ENCODE measurements around the gene LY6G6D. TPM values are rescaled to one million over a fixed set of nuclear protein-coding genes. Genes with fewer than 3 reads are reported as not detected.

LY6G6D gene
- polyA plus RNA-seq, 2 donors, result 0.67 to 1.3 TPM

DNA sequence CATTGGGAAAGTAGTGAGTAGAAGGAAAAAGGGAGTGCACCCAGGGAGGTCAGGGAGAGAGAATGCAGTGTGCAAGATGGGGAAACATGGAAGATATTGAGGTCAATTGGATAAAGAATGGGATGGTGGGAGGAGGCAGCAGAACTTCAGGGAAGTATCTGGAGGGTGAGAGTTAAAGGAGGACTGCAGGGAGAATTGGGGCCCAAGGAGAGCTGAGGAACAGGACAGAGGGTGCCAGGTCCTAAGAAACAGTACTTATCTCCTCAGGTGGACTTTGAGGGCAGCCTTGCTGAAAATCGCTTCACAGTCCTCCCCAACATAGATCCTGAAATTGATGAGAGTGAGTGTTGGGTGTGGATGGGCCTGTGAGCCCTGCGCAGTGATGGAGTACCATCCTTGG lies 43.1 kb downstream of the LY6G6D start:
- no peak overlapping the region for H3K4me3 ChIP-seq (ENCODE audit: low read depth in 1 of 2, low read length in 2 of 2)
- no peaks in the 10 kb centered on the region for H3K36me3 ChIP-seq (ENCODE audit: control insufficient read depth in 2 of 2, insufficient read depth in 2 of 2, low read length in 1 of 2)
- no peaks in the 10 kb centered on the region for H3K9me3 ChIP-seq (ENCODE audit: control insufficient read depth in 2 of 2, insufficient read depth in 1 of 2, low read depth in 1 of 2, low read length in 1 of 2)
- H3K27me3 ChIP-seq (ENCODE audit: control insufficient read depth in 1 of 2, insufficient read depth in 2 of 2, low read length in 2 of 2), result no peaks in the 10 kb centered on the region
- H3K27ac ChIP-seq (ENCODE audit: low read depth in 2 of 2, low read length in 1 of 2), result no peak overlapping the region
- H3K4me1 ChIP-seq (ENCODE audit: control insufficient read depth in 2 of 2, insufficient read depth in 2 of 2, low read length in 1 of 2), result no peaks in the 10 kb centered on the region
- WGBS, 2 donors, result 93 to 97% methylated on average over 2 of the region's 2 CpGs

DNA sequence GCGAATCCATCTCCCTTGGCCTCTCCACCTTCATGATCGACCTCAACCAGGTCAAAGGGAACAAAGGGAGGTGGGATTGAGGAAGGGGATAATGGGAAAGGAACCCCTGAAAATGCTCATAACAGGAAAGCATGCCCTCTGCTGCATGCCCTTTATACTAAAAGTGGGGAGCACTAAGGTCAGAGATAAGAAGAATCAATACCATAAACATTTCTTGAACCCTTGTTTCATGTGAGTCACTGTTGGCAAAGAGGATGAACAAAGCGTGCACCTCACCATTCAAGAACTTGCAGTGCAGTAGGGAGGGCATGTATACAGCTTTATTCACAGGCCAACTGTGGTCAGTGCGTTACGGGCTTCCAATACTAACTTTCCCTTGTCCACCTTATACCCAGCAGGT lies 45.6 kb downstream of the LY6G6D start:
- Histone ChIP-seq H3K9me3 (ENCODE audit: control insufficient read depth in 2 of 2, insufficient read depth in 1 of 2, low read depth in 1 of 2, low read length in 1 of 2) (no peaks in the 10 kb centered on the region), H3K27me3 (ENCODE audit: control insufficient read depth in 1 of 2, insufficient read depth in 2 of 2, low read length in 2 of 2) (no peaks in the 10 kb centered on the region), H3K36me3 (ENCODE audit: control insufficient read depth in 2 of 2, insufficient read depth in 2 of 2, low read length in 1 of 2) (no peaks in the 10 kb centered on the region), H3K27ac (ENCODE audit: low read depth in 2 of 2, low read length in 1 of 2) (no peak overlapping the region), H3K4me3 (ENCODE audit: low read depth in 1 of 2, low read length in 2 of 2) (no peak overlapping the region), H3K4me1 (ENCODE audit: control insufficient read depth in 2 of 2, insufficient read depth in 2 of 2, low read length in 1 of 2) (no peaks in the 10 kb centered on the region)
- WGBS, 2 donors, result 81 to 96% methylated on average over 5 of the region's 5 CpGs

DNA sequence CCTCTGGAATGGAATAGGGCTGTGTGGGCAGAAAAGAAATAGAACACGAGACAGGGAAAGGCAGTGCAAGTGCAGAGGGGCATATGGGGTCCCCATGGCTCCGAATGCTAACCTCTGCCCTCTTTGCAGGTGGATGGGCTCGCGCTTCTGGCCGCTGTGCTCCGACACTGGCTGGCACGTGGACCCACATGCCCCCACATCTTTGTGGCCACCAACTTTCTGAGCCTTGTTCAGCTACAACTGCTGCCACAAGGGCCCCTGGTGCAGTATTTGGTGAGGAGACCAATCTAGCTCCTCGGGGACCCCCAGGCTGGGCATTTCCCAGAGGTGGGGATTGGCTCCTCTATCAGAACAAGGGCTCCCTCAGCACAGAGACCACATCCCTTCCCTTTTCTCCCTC lies 46.2 kb downstream of the LY6G6D start:
- H3K36me3 ChIP-seq (ENCODE audit: control insufficient read depth in 2 of 2, insufficient read depth in 2 of 2, low read length in 1 of 2), result no peaks in the 10 kb centered on the region
- no peaks in the 10 kb centered on the region for H3K9me3 ChIP-seq (ENCODE audit: control insufficient read depth in 2 of 2, insufficient read depth in 1 of 2, low read depth in 1 of 2, low read length in 1 of 2)
- 95 to 98% methylated on average over 8 of the region's 8 CpGs for WGBS, 2 donors
- no peak overlapping the region for H3K27ac ChIP-seq (ENCODE audit: low read depth in 2 of 2, low read length in 1 of 2)
- peaks cover 0 to 2% of the 10 kb centered on the region in 2 donors for H3K4me1 ChIP-seq (ENCODE audit: control insufficient read depth in 2 of 2, insufficient read depth in 2 of 2, low read length in 1 of 2)
- H3K27me3 ChIP-seq (ENCODE audit: control insufficient read depth in 1 of 2, insufficient read depth in 2 of 2, low read length in 2 of 2), result no peaks in the 10 kb centered on the region
- H3K4me3 ChIP-seq (ENCODE audit: low read depth in 1 of 2, low read length in 2 of 2), result no peak overlapping the region

DNA sequence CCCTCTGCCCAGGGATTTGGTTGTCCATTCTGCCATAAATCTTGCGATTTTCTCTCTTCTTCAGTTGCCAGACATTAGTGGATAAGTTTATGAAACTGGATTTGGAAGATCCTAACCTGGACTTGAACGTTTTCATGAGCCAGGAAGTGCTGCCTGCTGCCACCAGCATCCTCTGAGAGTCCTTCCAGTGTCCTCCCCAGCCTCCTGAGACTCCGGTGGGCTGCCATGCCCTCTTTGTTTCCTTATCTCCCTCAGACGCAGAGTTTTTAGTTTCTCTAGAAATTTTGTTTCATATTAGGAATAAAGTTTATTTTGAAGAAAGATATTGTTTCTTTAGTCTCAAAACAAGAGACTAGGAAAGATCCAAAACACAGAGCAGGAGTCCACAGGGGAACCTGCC lies 47.2 kb downstream of the LY6G6D start, which contains the start of gene SAPCD1:
Gene SAPCD1 (plus strand): TSS at position 301 of the 400 bp plus-strand sequence. CDS start 399 bp downstream, outside the sequence.
- H3K9me3 ChIP-seq (ENCODE audit: control insufficient read depth in 2 of 2, insufficient read depth in 1 of 2, low read depth in 1 of 2, low read length in 1 of 2), result no peaks in the 10 kb centered on the region
- WGBS, 2 donors, result 72 to 79% methylated on average over 4 of the region's 4 CpGs
- H3K36me3 ChIP-seq (ENCODE audit: control insufficient read depth in 2 of 2, insufficient read depth in 2 of 2, low read length in 1 of 2), result no peaks in the 10 kb centered on the region
- H3K4me3 ChIP-seq (ENCODE audit: low read depth in 1 of 2, low read length in 2 of 2), result no peak within 1 kb of the TSS
- H3K27ac ChIP-seq (ENCODE audit: low read depth in 2 of 2, low read length in 1 of 2), result no peak within 1 kb of the TSS
- no peaks in the 10 kb centered on the region for H3K27me3 ChIP-seq (ENCODE audit: control insufficient read depth in 1 of 2, insufficient read depth in 2 of 2, low read length in 2 of 2)
- H3K4me1 ChIP-seq (ENCODE audit: control insufficient read depth in 2 of 2, insufficient read depth in 2 of 2, low read length in 1 of 2), result peaks cover 0 to 3% of the 10 kb centered on the region in 2 donors

DNA sequence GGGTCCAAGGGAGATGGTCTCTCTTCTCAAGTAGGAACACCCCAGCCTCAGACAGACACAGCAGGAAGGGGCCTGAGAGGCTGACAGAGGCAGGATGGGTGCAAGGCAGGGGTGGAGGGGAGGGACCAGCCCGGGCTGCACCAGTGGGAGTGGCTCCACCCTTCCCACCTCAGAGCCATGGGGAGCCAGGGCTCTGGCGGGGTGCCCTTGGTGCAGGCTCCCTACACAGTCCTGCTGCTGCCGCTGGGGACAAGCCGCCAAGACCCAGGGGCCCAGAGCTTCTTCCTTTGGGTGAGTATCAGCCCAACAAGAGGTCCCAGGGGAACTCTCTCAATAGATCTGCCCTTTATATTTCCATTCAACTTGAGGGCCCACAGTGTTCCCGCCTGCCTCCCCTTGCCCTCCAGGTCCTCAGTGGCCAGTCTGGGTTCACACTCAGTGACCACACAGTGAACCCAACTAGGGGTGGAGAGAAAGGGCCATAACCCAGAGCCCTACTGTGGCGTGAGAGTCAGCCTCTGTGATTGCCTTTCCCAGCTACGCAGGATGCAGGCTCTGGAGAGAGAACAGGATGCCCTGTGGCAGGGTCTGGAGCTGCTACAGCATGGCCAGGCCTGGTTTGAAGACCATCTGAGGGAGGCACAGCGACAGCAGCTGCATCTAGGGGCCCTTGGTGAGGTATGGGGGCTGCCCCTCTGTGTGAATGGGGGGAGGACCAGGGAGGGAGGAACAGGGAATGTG lies 47.9 kb downstream of the LY6G6D start:
- Histone ChIP-seq H3K4me1 (ENCODE audit: control insufficient read depth in 2 of 2, insufficient read depth in 2 of 2, low read length in 1 of 2) (peaks cover 0 to 3% of the 10 kb centered on the region in 2 donors), H3K36me3 (ENCODE audit: control insufficient read depth in 2 of 2, insufficient read depth in 2 of 2, low read length in 1 of 2) (no peaks in the 10 kb centered on the region), H3K9me3 (ENCODE audit: control insufficient read depth in 2 of 2, insufficient read depth in 1 of 2, low read depth in 1 of 2, low read length in 1 of 2) (no peaks in the 10 kb centered on the region), H3K27ac (ENCODE audit: low read depth in 2 of 2, low read length in 1 of 2) (no peak overlapping the region), H3K27me3 (ENCODE audit: control insufficient read depth in 1 of 2, insufficient read depth in 2 of 2, low read length in 2 of 2) (no peaks in the 10 kb centered on the region), H3K4me3 (ENCODE audit: low read depth in 1 of 2, low read length in 2 of 2) (no peak overlapping the region)
- 75 to 82% methylated on average over 5 to 8 of the region's 8 CpGs for WGBS, 2 donors

DNA sequence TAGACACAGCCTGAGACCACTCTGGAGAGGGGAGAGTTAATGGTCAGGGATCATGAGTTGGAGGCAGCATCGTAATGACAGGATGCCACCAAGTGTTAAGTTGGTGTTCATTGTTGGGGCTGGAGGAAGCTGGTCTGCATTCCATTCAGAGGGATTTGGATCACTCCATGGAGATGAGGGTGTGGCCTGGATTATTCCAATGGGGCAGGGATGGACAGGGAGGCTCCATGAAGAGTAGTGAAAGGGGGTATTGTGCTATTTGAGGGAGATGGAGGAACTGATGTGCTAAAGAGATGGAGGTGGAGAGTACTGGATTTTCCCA lies 48.4 kb downstream of the LY6G6D start:
- H3K4me3 ChIP-seq (ENCODE audit: low read depth in 1 of 2, low read length in 2 of 2), result no peak overlapping the region
- peaks cover 0 to 3% of the 10 kb centered on the region in 2 donors for H3K4me1 ChIP-seq (ENCODE audit: control insufficient read depth in 2 of 2, insufficient read depth in 2 of 2, low read length in 1 of 2)
- no peaks in the 10 kb centered on the region for H3K36me3 ChIP-seq (ENCODE audit: control insufficient read depth in 2 of 2, insufficient read depth in 2 of 2, low read length in 1 of 2)
- WGBS, 2 donors, result 20 to 30% methylated on average over 1 of the region's 1 CpG
- no peak overlapping the region for H3K27ac ChIP-seq (ENCODE audit: low read depth in 2 of 2, low read length in 1 of 2)
- no peaks in the 10 kb centered on the region for H3K9me3 ChIP-seq (ENCODE audit: control insufficient read depth in 2 of 2, insufficient read depth in 1 of 2, low read depth in 1 of 2, low read length in 1 of 2)
- no peaks in the 10 kb centered on the region for H3K27me3 ChIP-seq (ENCODE audit: control insufficient read depth in 1 of 2, insufficient read depth in 2 of 2, low read length in 2 of 2)

DNA sequence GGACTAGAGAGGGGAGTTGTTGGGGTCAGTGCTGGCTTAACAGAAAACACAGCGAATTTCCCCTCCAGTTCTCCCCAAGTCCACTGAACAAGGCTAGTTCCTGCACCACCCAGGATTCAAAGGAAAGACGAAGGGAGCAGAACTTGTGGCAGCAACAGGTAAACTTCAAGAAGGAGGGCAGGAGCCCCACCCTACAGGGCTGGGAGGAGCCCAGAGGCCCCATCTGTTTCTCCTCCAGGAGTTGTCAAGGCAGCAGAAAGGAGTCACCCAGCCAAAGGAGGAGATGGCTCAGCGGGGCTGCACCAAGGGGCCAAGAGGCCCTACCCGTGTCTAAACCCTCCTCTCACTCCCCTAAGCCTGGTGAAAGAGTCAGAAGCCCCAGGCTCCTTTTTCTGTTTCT lies 49.0 kb downstream of the LY6G6D start:
- H3K9me3 ChIP-seq (ENCODE audit: control insufficient read depth in 2 of 2, insufficient read depth in 1 of 2, low read depth in 1 of 2, low read length in 1 of 2), result no peaks in the 10 kb centered on the region
- H3K4me3 ChIP-seq (ENCODE audit: low read depth in 1 of 2, low read length in 2 of 2), result no peak overlapping the region
- peaks cover 0 to 3% of the 10 kb centered on the region in 2 donors for H3K4me1 ChIP-seq (ENCODE audit: control insufficient read depth in 2 of 2, insufficient read depth in 2 of 2, low read length in 1 of 2)
- WGBS, 2 donors, result 66 to 73% methylated on average over 4 of the region's 4 CpGs
- no peaks in the 10 kb centered on the region for H3K27me3 ChIP-seq (ENCODE audit: control insufficient read depth in 1 of 2, insufficient read depth in 2 of 2, low read length in 2 of 2)
- H3K27ac ChIP-seq (ENCODE audit: low read depth in 2 of 2, low read length in 1 of 2), result no peak overlapping the region
- no peaks in the 10 kb centered on the region for H3K36me3 ChIP-seq (ENCODE audit: control insufficient read depth in 2 of 2, insufficient read depth in 2 of 2, low read length in 1 of 2)

DNA sequence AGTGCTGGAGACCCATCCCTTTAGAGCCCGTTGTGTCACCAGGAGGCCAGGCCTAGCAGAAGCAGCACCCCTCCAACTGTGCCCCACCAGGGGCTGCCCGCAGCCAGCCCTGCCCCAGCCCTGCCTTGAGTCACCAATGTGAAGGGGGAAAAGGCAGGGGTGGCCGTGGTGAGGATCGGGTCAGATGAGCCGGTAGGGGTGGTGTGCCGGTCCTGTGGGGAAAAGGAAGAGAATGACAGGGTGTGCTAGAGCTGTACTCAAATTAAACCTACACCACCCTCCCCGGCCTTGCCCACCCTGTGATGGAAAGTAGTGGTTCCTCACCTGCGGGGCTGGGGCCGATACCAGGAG lies 50.4 kb downstream of the LY6G6D start:
- Histone ChIP-seq H3K36me3 (ENCODE audit: control insufficient read depth in 2 of 2, insufficient read depth in 2 of 2, low read length in 1 of 2) (no peaks in the 10 kb centered on the region), H3K27me3 (ENCODE audit: control insufficient read depth in 1 of 2, insufficient read depth in 2 of 2, low read length in 2 of 2) (no peaks in the 10 kb centered on the region), H3K27ac (ENCODE audit: low read depth in 2 of 2, low read length in 1 of 2) (no peak overlapping the region), H3K4me1 (ENCODE audit: control insufficient read depth in 2 of 2, insufficient read depth in 2 of 2, low read length in 1 of 2) (peaks cover 0 to 3% of the 10 kb centered on the region in 2 donors), H3K9me3 (ENCODE audit: control insufficient read depth in 2 of 2, insufficient read depth in 1 of 2, low read depth in 1 of 2, low read length in 1 of 2) (no peaks in the 10 kb centered on the region), H3K4me3 (ENCODE audit: low read depth in 1 of 2, low read length in 2 of 2) (no peak overlapping the region)
- WGBS, 2 donors, result 80 to 89% methylated on average over 9 of the region's 9 CpGs

DNA sequence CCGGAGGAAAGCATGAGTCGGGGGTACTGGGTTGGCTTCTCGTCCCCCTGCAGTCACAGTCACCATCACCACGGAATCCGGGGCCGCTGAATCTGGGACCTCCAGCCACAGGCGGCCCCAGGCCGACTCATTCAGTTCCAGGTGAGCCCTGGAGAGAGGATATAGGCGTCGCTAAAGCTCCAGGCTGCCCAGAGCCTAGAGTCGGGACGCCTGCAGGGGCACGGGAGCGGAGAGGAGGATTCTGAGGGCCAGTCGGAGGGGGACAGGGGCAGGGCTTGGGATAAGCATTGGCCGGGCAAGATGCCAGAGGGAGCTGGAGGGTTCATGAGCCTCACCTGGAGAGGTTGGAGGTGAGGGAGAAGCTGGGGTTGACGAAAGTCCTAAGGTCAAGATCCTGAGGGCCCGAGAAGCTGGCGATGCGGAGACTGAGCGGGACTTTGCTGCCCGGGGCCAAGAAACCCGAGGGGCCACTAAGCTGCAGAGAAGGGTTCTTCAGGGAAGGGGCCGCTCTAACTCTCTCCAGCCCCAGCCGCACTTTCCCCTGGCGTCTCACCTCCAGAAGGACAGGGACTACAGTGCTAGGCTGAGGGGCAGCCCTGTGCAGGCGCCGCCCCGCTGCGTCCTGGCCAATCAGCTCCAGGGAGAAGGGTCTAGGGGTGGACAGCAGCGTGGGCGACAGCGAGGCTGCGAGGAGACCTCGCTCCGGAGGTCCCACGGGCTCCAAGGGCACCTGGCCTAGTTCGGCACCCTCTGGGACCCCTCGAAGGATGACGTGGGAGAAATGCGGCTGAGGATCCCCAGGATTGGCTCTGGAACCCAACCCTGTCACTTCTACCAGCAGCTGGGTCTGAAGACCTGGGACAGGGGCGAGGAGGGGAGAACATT lies 51.0 kb downstream of the LY6G6D start:
- WGBS, 2 donors, result 49 to 62% methylated on average over 42 of the region's 42 CpGs
- H3K36me3 ChIP-seq (ENCODE audit: control insufficient read depth in 2 of 2, insufficient read depth in 2 of 2, low read length in 1 of 2), result no peaks in the 10 kb centered on the region
- H3K27ac ChIP-seq (ENCODE audit: low read depth in 2 of 2, low read length in 1 of 2), result no peak overlapping the region
- H3K4me3 ChIP-seq (ENCODE audit: low read depth in 1 of 2, low read length in 2 of 2), result no peak overlapping the region
- H3K27me3 ChIP-seq (ENCODE audit: control insufficient read depth in 1 of 2, insufficient read depth in 2 of 2, low read length in 2 of 2), result no peaks in the 10 kb centered on the region
- H3K4me1 ChIP-seq (ENCODE audit: control insufficient read depth in 2 of 2, insufficient read depth in 2 of 2, low read length in 1 of 2), result peaks cover 0 to 3% of the 10 kb centered on the region in 2 donors
- no peaks in the 10 kb centered on the region for H3K9me3 ChIP-seq (ENCODE audit: control insufficient read depth in 2 of 2, insufficient read depth in 1 of 2, low read depth in 1 of 2, low read length in 1 of 2)

All from esophagus (tissue), 2 donors.